Hindlimb muscle (tissue), 1 donor: ENCODE data around the gene DTD2. TPM values are rescaled to one million over a fixed set of nuclear protein-coding genes. Genes with fewer than 3 reads are reported as not detected.
"Not testable (repeated sequence)": the region's sequence is repeated elsewhere in the genome, so short reads cannot be mapped to it uniquely, and the experiment has no call there.

Experiments
- DNase-seq: peaks from one replicate; pipeline ENCODE4 v3.0.0-alpha.2; 2013
- polyA plus RNA-seq: library from polyadenylated mRNA; unstranded; fragments of 120-200 nt; gene quantifications from one replicate; pipeline ENCODE4 v1.2.1, GENCODE V29; 2013; ENCODE audit not compliant: insufficient read length

The DTD2 gene
- 12.9 TPM for polyA plus RNA-seq

- peak; percentile 98 for DNase-seq
Observed at GRCh38 chr14:31456841-31457664, at the start of gene DTD2. DTD2 (minus strand) TSS chr14:31457506; CDS start chr14:31457393, 113 bp downstream.

- peak; percentile 15 for DNase-seq
Observed at GRCh38 chr14:31505411-31505810, 48.1 kb upstream of the DTD2 start.

GRCh38 chr14:31501870-31502269 is 44.6 kb upstream of the DTD2 start:
- DNase-seq = no peak

GRCh38 chr14:31492759-31493498 is 35.6 kb upstream of the DTD2 start:
- no peak for DNase-seq

- DNase-seq = no peak
Observed at GRCh38 chr14:31489691-31490090, 32.4 kb upstream of the DTD2 start.

GRCh38 chr14:31487886-31488285 is 30.6 kb upstream of the DTD2 start, which contains the start of gene GPR33:
GPR33 (minus strand) TSS chr14:31488039; CDS start chr14:31483965, 4,074 bp downstream.
- DNase-seq = no peak

- DNase-seq = no peak
Observed at GRCh38 chr14:31486764-31487163, 29.5 kb upstream of the DTD2 start.

- no peak for DNase-seq
Observed at GRCh38 chr14:31484754-31485153, 27.4 kb upstream of the DTD2 start.

GRCh38 chr14:31480156-31480555 is 22.9 kb upstream of the DTD2 start:
- no peak for DNase-seq

GRCh38 chr14:31479027-31479426 is 21.7 kb upstream of the DTD2 start:
- DNase-seq = no peak

- DNase-seq = no peak
Observed at GRCh38 chr14:31477248-31477647, 19.9 kb upstream of the DTD2 start.

GRCh38 chr14:31476131-31476866 is 19.0 kb upstream of the DTD2 start:
- DNase-seq = no peak

- DNase-seq = no peak
Observed at GRCh38 chr14:31466554-31466953, 9.2 kb upstream of the DTD2 start.

- DNase-seq = peak; percentile 45
Observed at GRCh38 chr14:31465111-31465510, 7.8 kb upstream of the DTD2 start.

GRCh38 chr14:31462450-31462849 is 5.1 kb upstream of the DTD2 start:
- DNase-seq = not testable (repeated sequence)

GRCh38 chr14:31461545-31461944 is 4.2 kb upstream of the DTD2 start:
- no peak for DNase-seq

- no peak for DNase-seq
Observed at GRCh38 chr14:31457665-31458659, 656 bp upstream of the DTD2 start.

- peak; percentile 41 for DNase-seq
Observed at GRCh38 chr14:31449971-31450610, 7.2 kb downstream of the DTD2 start.

- no peak for DNase-seq
Observed at GRCh38 chr14:31449136-31449535, 8.2 kb downstream of the DTD2 start.

GRCh38 chr14:31445703-31446102 is 11.6 kb downstream of the DTD2 start:
- DNase-seq = no peak

- no peak for DNase-seq
Observed at GRCh38 chr14:31442284-31442683, 15.0 kb downstream of the DTD2 start.
